Trophoblast cell (in vitro differentiated cells and primary cell): ENCODE results near the gene ANKS1B.

ENCODE experiments used
- DNase-seq, 2 donors: peaks; one replicate each; pipeline ENCODE4 v3.0.0-alpha.2; 2016
- H2AFZ ChIP-seq: 2 replicates; pipeline ENCODE4 v1.6.1; 2013; ENCODE audit warnings: low read length, moderate library complexity, mild to moderate bottlenecking; ENCODE audit not compliant: insufficient read depth, poor library complexity
- H2AK5ac ChIP-seq: 2 replicates; pipeline ENCODE4 v1.6.1; 2013; ENCODE audit warnings: mild to moderate bottlenecking, low read length
- H2BK120ac ChIP-seq: 2 replicates; pipeline ENCODE4 v1.6.1; 2013; ENCODE audit warnings: low read length, mild to moderate bottlenecking, moderate library complexity; ENCODE audit not compliant: insufficient read depth, poor library complexity
- H2BK12ac ChIP-seq: 2 replicates; pipeline ENCODE4 v1.6.1; 2013; ENCODE audit warnings: mild to moderate bottlenecking, low read length, moderate library complexity
- H2BK5ac ChIP-seq: 2 replicates; pipeline ENCODE4 v1.6.1; 2013; ENCODE audit warnings: low read length, low read depth, moderate library complexity, mild to moderate bottlenecking; ENCODE audit not compliant: poor library complexity
- H3K14ac ChIP-seq: 2 replicates; pipeline ENCODE4 v1.6.1; 2013; ENCODE audit warnings: mild to moderate bottlenecking, low read length
- H3K18ac ChIP-seq: 2 replicates; pipeline ENCODE4 v1.6.1; 2013; ENCODE audit warnings: mild to moderate bottlenecking, low read length
- H3K23ac ChIP-seq: 2 replicates; pipeline ENCODE4 v1.6.1; 2013; ENCODE audit warnings: low read length
- H3K27ac ChIP-seq: 2 replicates; pipeline ENCODE4 v1.5.1; 2013; ENCODE audit warnings: low read depth, mild to moderate bottlenecking, inconsistent platforms, low read length, moderate library complexity
- H3K27me3 ChIP-seq: 2 replicates; pipeline ENCODE4 v1.6.1; 2013; ENCODE audit warnings: inconsistent platforms, mild to moderate bottlenecking, low read length, moderate library complexity; ENCODE audit not compliant: insufficient read depth
- H3K36me3 ChIP-seq, 2 experiments: 1 replicate in 1 of 2; 2 replicates in 1 of 2; pipeline ENCODE4 v1.6.1; 2013; ENCODE audit warnings: low read length in 2 of 2, mild to moderate bottlenecking in 2 of 2, moderate library complexity in 1 of 2; ENCODE audit not compliant: insufficient read depth in 2 of 2, control insufficient read depth in 1 of 2
- H3K4ac ChIP-seq: 2 replicates; pipeline ENCODE4 v1.6.1; 2013; ENCODE audit warnings: low read depth, mild to moderate bottlenecking, low read length, moderate library complexity
- H3K4me1 ChIP-seq, 2 experiments: 1 replicate in 1 of 2; 2 replicates in 1 of 2; pipeline ENCODE4 v1.6.1; 2013; ENCODE audit warnings: low read length in 2 of 2, mild to moderate bottlenecking in 2 of 2, moderate library complexity in 1 of 2; ENCODE audit not compliant: insufficient read depth in 2 of 2, control insufficient read depth in 1 of 2
- H3K4me2 ChIP-seq: 2 replicates; pipeline ENCODE4 v1.6.1; 2013; ENCODE audit warnings: inconsistent platforms, mild to moderate bottlenecking, low read length, moderate library complexity
- H3K4me3 ChIP-seq: 2 replicates; pipeline ENCODE4 v1.5.1; 2013; ENCODE audit warnings: mild to moderate bottlenecking, low read depth, low read length, inconsistent platforms
- H3K79me1 ChIP-seq: one replicate; pipeline ENCODE4 v1.6.1; 2013; ENCODE audit warnings: low read length
- H3K79me2 ChIP-seq: 2 replicates; pipeline ENCODE4 v1.6.1; 2013; ENCODE audit warnings: low read length, mild to moderate bottlenecking; ENCODE audit not compliant: control insufficient read depth, insufficient read depth, poor library complexity
- H3K9ac ChIP-seq: 2 replicates; pipeline ENCODE4 v1.6.1; 2013; ENCODE audit warnings: mild to moderate bottlenecking, low read length
- H3K9me3 ChIP-seq: 2 replicates; pipeline ENCODE4 v1.6.1; 2013; ENCODE audit warnings: low read depth, mild to moderate bottlenecking, control low read depth, inconsistent platforms, low read length; ENCODE audit not compliant: insufficient read depth
- H4K12ac ChIP-seq: 2 replicates; pipeline ENCODE4 v1.6.1; 2013; ENCODE audit warnings: low read depth, mild to moderate bottlenecking, low read length, moderate library complexity
- H4K8ac ChIP-seq: 2 replicates; pipeline ENCODE4 v1.6.1; 2013; ENCODE audit warnings: low read depth, mild to moderate bottlenecking, low read length, moderate library complexity
- H4K91ac ChIP-seq: one replicate; pipeline ENCODE4 v1.6.1; 2013; ENCODE audit warnings: low read depth, mild to moderate bottlenecking, low read length, moderate library complexity
- WGBS: extraction: QIAGEN DNeasy Blood & Tissue Kit; methylation state at CpG from one replicate; pipeline ENCODE4 v1.1.7; 2013; ENCODE audit warnings: missing lambda C conversion rate; ENCODE audit not compliant: insufficient read length, insufficient coverage; ENCODE audit errors: extremely low coverage; 5-methylcytosine and 5-hydroxymethylcytosine counted together

ANKS1B gene

GRCh38 chr12:98803468-98804209, 1181.1 kb downstream of the ANKS1B start:
- Histone ChIP-seq H2AK5ac (no peak overlapping the region), H3K27me3 (no peaks in the 10 kb centered on the region), H3K4ac (no peak overlapping the region), H4K12ac (no peak overlapping the region), H2BK120ac (no peak overlapping the region), H3K23ac (no peak overlapping the region), H3K14ac (no peak overlapping the region), H3K4me2 (no peak overlapping the region), H2BK5ac (no peak overlapping the region), H2AFZ (no peak overlapping the region), H3K4me3 (no peak overlapping the region), H3K36me3 (no peaks in the 10 kb centered on the region), H3K4me1 (no peaks in the 10 kb centered on the region), H3K18ac (no peak overlapping the region), H3K79me1 (no peaks in the 10 kb centered on the region), H3K9ac (no peak overlapping the region), H2BK12ac (no peak overlapping the region), H3K79me2 (no peaks in the 10 kb centered on the region), H4K8ac (no peak overlapping the region), H3K9me3 (no peaks in the 10 kb centered on the region), H3K27ac (no peak overlapping the region), H4K91ac (no peak overlapping the region)
- no peak for DNase-seq
- WGBS, result no CpG with 5 or more reads among the region's 6 CpGs

- H3K4ac ChIP-seq, result no peak overlapping the region
- no peak overlapping the region for H3K27ac ChIP-seq
- no peak overlapping the region for H3K23ac ChIP-seq
- WGBS, result no CpG with 5 or more reads among the region's 3 CpGs
- H4K8ac ChIP-seq, result no peak overlapping the region
- no peak overlapping the region for H2BK5ac ChIP-seq
- H2BK12ac ChIP-seq, result no peak overlapping the region
- no peak for DNase-seq
- no peak overlapping the region for H2AFZ ChIP-seq
- no peak overlapping the region for H3K14ac ChIP-seq
- no peak overlapping the region for H3K9ac ChIP-seq
- no peak overlapping the region for H3K4me3 ChIP-seq
- H3K36me3 ChIP-seq, result no peaks in the 10 kb centered on the region
- H2BK120ac ChIP-seq, result no peak overlapping the region
- no peak overlapping the region for H3K18ac ChIP-seq
- H3K79me1 ChIP-seq, result no peaks in the 10 kb centered on the region
- H3K9me3 ChIP-seq, result no peaks in the 10 kb centered on the region
- H3K27me3 ChIP-seq, result no peaks in the 10 kb centered on the region
- no peaks in the 10 kb centered on the region for H3K4me1 ChIP-seq
- H3K4me2 ChIP-seq, result no peak overlapping the region
- no peak overlapping the region for H4K12ac ChIP-seq
- H3K79me2 ChIP-seq, result no peaks in the 10 kb centered on the region
- H2AK5ac ChIP-seq, result no peak overlapping the region
- no peak overlapping the region for H4K91ac ChIP-seq
Observed at GRCh38 chr12:98799822-98800221, 1184.9 kb downstream of the ANKS1B start.

GRCh38 chr12:98799146-98799810, 1185.5 kb downstream of the ANKS1B start:
- H2BK12ac ChIP-seq, result no peak overlapping the region
- no peak overlapping the region for H2AFZ ChIP-seq
- WGBS, result no CpG with 5 or more reads among the region's 3 CpGs
- H2AK5ac ChIP-seq, result no peak overlapping the region
- DNase-seq, result no peak
- H3K18ac ChIP-seq, result no peak overlapping the region
- no peak overlapping the region for H3K4me2 ChIP-seq
- H2BK120ac ChIP-seq, result no peak overlapping the region
- H4K91ac ChIP-seq, result no peak overlapping the region
- no peak overlapping the region for H2BK5ac ChIP-seq
- H3K14ac ChIP-seq, result no peak overlapping the region
- no peaks in the 10 kb centered on the region for H3K9me3 ChIP-seq
- no peak overlapping the region for H3K4me3 ChIP-seq
- no peak overlapping the region for H3K4ac ChIP-seq
- H3K27ac ChIP-seq, result no peak overlapping the region
- H4K8ac ChIP-seq, result no peak overlapping the region
- no peaks in the 10 kb centered on the region for H3K4me1 ChIP-seq
- H3K9ac ChIP-seq, result no peak overlapping the region
- H3K36me3 ChIP-seq, result no peaks in the 10 kb centered on the region
- no peak overlapping the region for H4K12ac ChIP-seq
- no peaks in the 10 kb centered on the region for H3K27me3 ChIP-seq
- H3K23ac ChIP-seq, result no peak overlapping the region
- no peaks in the 10 kb centered on the region for H3K79me2 ChIP-seq
- no peaks in the 10 kb centered on the region for H3K79me1 ChIP-seq

- Histone ChIP-seq H3K23ac (no peak overlapping the region), H3K9me3 (no peaks in the 10 kb centered on the region), H3K36me3 (no peaks in the 10 kb centered on the region), H3K4me1 (no peaks in the 10 kb centered on the region), H3K4me2 (no peak overlapping the region), H3K27ac (no peak overlapping the region), H4K12ac (no peak overlapping the region), H3K4ac (no peak overlapping the region), H3K27me3 (no peaks in the 10 kb centered on the region), H4K8ac (no peak overlapping the region), H3K14ac (no peak overlapping the region), H3K18ac (no peak overlapping the region), H2BK12ac (no peak overlapping the region), H4K91ac (no peak overlapping the region), H3K9ac (no peak overlapping the region), H3K4me3 (no peak overlapping the region), H2BK5ac (no peak overlapping the region), H3K79me1 (no peaks in the 10 kb centered on the region), H2AFZ (no peak overlapping the region), H3K79me2 (no peaks in the 10 kb centered on the region), H2BK120ac (no peak overlapping the region), H2AK5ac (no peak overlapping the region)
- no CpG with 5 or more reads among the region's 4 CpGs for WGBS
- DNase-seq, result no peak
Observed at GRCh38 chr12:98797200-98797599, 1187.5 kb downstream of the ANKS1B start.
